Gastrocnemius medialis (tissue), 4 donors: ENCODE data around the gene GPRIN1.

ENCODE experiments used
- POLR2A ChIP-seq, 2 donors: fragments of 450-650 bp; IDR thresholded peaks; one replicate each; pipeline ENCODE4 v1.6.1; 2017; ENCODE audit warnings: antibody characterized with exemption in 2 of 2, mild to moderate bottlenecking in 2 of 2, moderate library complexity in 2 of 2
- TF ChIP-seq, protein P1 (sequence below), 5 experiments: fragments of 450-650 bp in 3 of 5; fragments of 200-600 bp in 2 of 5; sonication (generic) in 2 of 5; IDR thresholded peaks in 4 of 5; conservative IDR thresholded peaks in 1 of 5; 1 replicate in 4 of 5; 2 replicates in 1 of 5; pipeline ENCODE4 v1.5.1; 2016 to 2019; ENCODE audit warnings: antibody characterized with exemption in 5 of 5, mild to moderate bottlenecking in 3 of 5, moderate library complexity in 3 of 5

GRCh38 chr5:176618783-176619182 is 8.8 kb upstream of the GPRIN1 start:
- TF ChIP-seq, protein P1, sequence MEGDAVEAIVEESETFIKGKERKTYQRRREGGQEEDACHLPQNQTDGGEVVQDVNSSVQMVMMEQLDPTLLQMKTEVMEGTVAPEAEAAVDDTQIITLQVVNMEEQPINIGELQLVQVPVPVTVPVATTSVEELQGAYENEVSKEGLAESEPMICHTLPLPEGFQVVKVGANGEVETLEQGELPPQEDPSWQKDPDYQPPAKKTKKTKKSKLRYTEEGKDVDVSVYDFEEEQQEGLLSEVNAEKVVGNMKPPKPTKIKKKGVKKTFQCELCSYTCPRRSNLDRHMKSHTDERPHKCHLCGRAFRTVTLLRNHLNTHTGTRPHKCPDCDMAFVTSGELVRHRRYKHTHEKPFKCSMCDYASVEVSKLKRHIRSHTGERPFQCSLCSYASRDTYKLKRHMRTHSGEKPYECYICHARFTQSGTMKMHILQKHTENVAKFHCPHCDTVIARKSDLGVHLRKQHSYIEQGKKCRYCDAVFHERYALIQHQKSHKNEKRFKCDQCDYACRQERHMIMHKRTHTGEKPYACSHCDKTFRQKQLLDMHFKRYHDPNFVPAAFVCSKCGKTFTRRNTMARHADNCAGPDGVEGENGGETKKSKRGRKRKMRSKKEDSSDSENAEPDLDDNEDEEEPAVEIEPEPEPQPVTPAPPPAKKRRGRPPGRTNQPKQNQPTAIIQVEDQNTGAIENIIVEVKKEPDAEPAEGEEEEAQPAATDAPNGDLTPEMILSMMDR (IDR thresholded peaks at IDR 0.05 in 4 of 5, conservative IDR thresholded peaks at IDR 0.05 in 1 of 5): no peak
- no peak for TF ChIP-seq POLR2A (IDR thresholded peaks at IDR 0.05)
